Activated CD8-positive, alpha-beta T cell treated with anti-CD3 and anti-CD28 coated beads, Interleukin-2, amount 10 ng/mL, durations not matched to agents 7 days and 5 days (primary cell): ENCODE data around the gene DIS3L2. TPM values are rescaled to one million over a fixed set of nuclear protein-coding genes. Genes with fewer than 3 reads are reported as not detected.
"Not testable (repeated sequence)": the region's sequence is repeated elsewhere in the genome, so short reads cannot be mapped to it uniquely, and the experiment has no call there.

Experiments
- ATAC-seq: fragments of 150-1000 bp; cut with Tn5 transposase; one replicate; pipeline ENCODE4 v1.10.0; 2021; ENCODE audit warnings: moderate library complexity
- CTCF ChIA-PET: fragments of 350-600 bp; sonication (Branson Sonifier 250); formaldehyde crosslinking; loops from one replicate; lab custom pipeline; 2021; ENCODE audit warnings: antibody characterized with exemption; lab: Charles Lee
- POLR2A ChIA-PET: fragments of 350-600 bp; sonication (Branson Sonifier 250); formaldehyde crosslinking; loops from one replicate; lab custom pipeline; 2021; ENCODE audit warnings: antibody characterized with exemption; lab: Charles Lee
- DNase-seq: peaks from one replicate; pipeline ENCODE4 v3.0.0-alpha.2; 2020
- H3K27ac Mint-ChIP-seq: one replicate; pipeline ENCODE4 v1.8.0; 2021; ENCODE audit warnings: mild to moderate bottlenecking, mixed read lengths
- H3K27me3 Mint-ChIP-seq: one replicate; pipeline ENCODE4 v1.8.0; 2021; ENCODE audit warnings: low read depth, mixed read lengths
- H3K36me3 Mint-ChIP-seq: one replicate; pipeline ENCODE4 v1.8.0; 2021; ENCODE audit warnings: low read depth, mixed read lengths
- H3K4me1 Mint-ChIP-seq: one replicate; pipeline ENCODE4 v1.8.0; 2021; ENCODE audit warnings: low read depth, mixed read lengths
- H3K4me3 Mint-ChIP-seq: one replicate; pipeline ENCODE4 v1.8.0; 2021; ENCODE audit warnings: mild to moderate bottlenecking, mixed read lengths
- H3K9me3 Mint-ChIP-seq: one replicate; pipeline ENCODE4 v1.8.0; 2022; ENCODE audit warnings: mixed read lengths; ENCODE audit not compliant: insufficient read depth
- total RNA-seq, 2 experiments: library from RNA; stranded (reverse); gene quantifications; one replicate each; pipeline ENCODE4 v1.2.3, GENCODE V29; 2021

DIS3L2 gene
- total RNA-seq, 2 experiments from 2014 or later: 32.2 to 36.2 TPM

GRCh38 chr2:232321817-232322559 lies 360.5 kb downstream of the DIS3L2 start:
- POLR2A ChIA-PET: interaction anchor here (0.7 to 4.3 kb wide), 2 partner anchors 13 to 229 kb away, joined by 3 to 48 read pairs; partner anchors contain the start of genes EIF4E2 and TIGD1
- H3K27ac Mint-ChIP-seq: peak overlapping the region; percentile 86
- no peaks in the 10 kb centered on the region for H3K27me3 Mint-ChIP-seq
- peaks cover 74% of the 10 kb centered on the region for H3K4me1 Mint-ChIP-seq
- H3K9me3 Mint-ChIP-seq: no peaks in the 10 kb centered on the region
- CTCF ChIA-PET: interaction anchor here (0.6 to 10.0 kb wide), 13 partner anchors 12 to 397 kb away, joined by 3 to 99 read pairs (median 3); partner anchors contain the start of gene NPPC
- peak overlapping the region; percentile 61 for H3K4me3 Mint-ChIP-seq
- H3K36me3 Mint-ChIP-seq: peaks cover 13% of the 10 kb centered on the region
- ATAC-seq (peak; percentile 16), DNase-seq (no peak)

DNA sequence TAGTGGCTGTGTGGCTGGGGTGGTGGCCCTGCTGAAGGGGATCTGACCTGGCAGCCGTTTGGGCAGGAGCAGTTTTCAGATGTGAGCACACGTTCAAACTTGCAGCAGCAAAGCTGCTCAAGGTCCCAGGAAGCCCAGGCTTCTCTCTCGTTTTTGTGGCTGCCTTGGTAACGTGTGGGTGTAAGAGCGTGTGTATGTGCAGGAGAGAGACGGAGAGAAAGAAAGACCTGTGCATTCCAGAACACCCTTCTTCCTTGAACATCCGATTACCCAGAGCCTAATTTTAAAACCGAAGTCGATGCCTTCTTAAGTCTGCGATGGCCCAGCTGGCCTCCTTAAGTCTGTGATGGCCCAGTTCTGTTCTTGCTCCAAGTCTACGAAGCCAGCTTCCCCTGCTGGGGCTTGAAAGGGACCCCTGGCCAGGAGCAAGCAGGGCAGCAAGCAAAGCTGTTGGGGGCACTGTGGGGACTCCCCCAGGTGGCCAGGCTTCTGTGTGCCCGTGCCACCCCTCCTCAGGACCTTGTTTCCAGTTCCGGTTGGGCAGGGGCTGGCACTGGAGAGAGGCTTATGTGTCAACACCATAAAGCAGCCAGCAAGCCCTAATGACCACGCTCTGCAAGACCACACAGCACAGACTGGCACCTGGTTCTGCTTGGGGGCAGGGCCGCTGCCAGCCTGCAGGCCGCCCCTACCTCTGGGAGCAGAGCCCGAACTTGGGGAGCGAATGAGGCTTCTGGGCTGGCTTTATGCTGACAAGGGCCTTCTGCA lies 361.2 kb downstream of the DIS3L2 start:
- H3K4me3 Mint-ChIP-seq: peak overlapping the region; percentile 19
- CTCF ChIA-PET: interaction anchor here (0.6 to 10.0 kb wide), 12 partner anchors 13 to 397 kb away, joined by 3 to 99 read pairs (median 3); partner anchors contain the start of gene NPPC
- H3K4me1 Mint-ChIP-seq: peaks cover 75% of the 10 kb centered on the region
- peaks cover 10% of the 10 kb centered on the region for H3K36me3 Mint-ChIP-seq
- H3K27me3 Mint-ChIP-seq: no peaks in the 10 kb centered on the region
- ATAC-seq (no peak), DNase-seq (no peak)
- POLR2A ChIA-PET: interaction anchor here (4.3 kb wide), 1 partner anchor 13 kb away, joined by 48 read pairs; no protein-coding TSS in a partner anchor
- peak overlapping the region; percentile 86 for H3K27ac Mint-ChIP-seq
- H3K9me3 Mint-ChIP-seq: no peaks in the 10 kb centered on the region

DNA sequence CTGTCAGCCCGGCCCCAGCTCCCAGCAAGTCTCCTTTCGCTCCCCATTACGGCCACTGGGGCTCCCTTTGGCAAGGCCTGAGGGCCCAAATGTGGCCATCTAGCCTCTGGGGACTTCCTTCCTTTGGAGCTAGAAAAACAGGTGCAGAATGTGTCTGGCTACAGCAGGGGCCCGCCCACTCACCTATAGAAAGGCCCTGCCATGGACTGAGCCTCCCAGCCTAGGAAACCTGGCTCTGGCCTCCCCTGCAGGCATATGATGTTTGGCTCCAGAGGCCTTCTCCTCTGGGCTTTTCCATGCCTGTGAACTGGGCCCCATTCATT lies 361.8 kb downstream of the DIS3L2 start:
- Mint-ChIP-seq H3K27ac (no peak overlapping the region), H3K9me3 (no peaks in the 10 kb centered on the region), H3K27me3 (no peaks in the 10 kb centered on the region), H3K36me3 (peaks cover 6% of the 10 kb centered on the region), H3K4me3 (no peak overlapping the region), H3K4me1 (peaks cover 73% of the 10 kb centered on the region)
- POLR2A ChIA-PET: no interaction called here
- CTCF ChIA-PET: interaction anchor here (1.3 to 10.0 kb wide), 7 partner anchors 12 to 398 kb away, joined by 3 to 99 read pairs (median 7); partner anchors contain the start of gene NPPC
- DNase-seq (no peak), ATAC-seq (no peak)

- H3K4me1 Mint-ChIP-seq: peaks cover 69% of the 10 kb centered on the region
- CTCF ChIA-PET: interaction anchor here (1.7 to 10.0 kb wide), 7 partner anchors 8 to 417 kb away, joined by 4 to 99 read pairs (median 44); partner anchors contain the start of gene NPPC
- H3K27me3 Mint-ChIP-seq, DNase-seq, H3K9me3 Mint-ChIP-seq, H3K36me3 Mint-ChIP-seq, ATAC-seq, H3K4me3 Mint-ChIP-seq: not testable (repeated sequence)
- POLR2A ChIA-PET: interaction anchor here (3.4 kb wide), 1 partner anchor 8 kb away, joined by 9 read pairs; no protein-coding TSS in a partner anchor
- peak overlapping the region; percentile 74 for H3K27ac Mint-ChIP-seq
Measured at GRCh38 chr2:232323967-232324366, 362.5 kb downstream of the DIS3L2 start.

DNA sequence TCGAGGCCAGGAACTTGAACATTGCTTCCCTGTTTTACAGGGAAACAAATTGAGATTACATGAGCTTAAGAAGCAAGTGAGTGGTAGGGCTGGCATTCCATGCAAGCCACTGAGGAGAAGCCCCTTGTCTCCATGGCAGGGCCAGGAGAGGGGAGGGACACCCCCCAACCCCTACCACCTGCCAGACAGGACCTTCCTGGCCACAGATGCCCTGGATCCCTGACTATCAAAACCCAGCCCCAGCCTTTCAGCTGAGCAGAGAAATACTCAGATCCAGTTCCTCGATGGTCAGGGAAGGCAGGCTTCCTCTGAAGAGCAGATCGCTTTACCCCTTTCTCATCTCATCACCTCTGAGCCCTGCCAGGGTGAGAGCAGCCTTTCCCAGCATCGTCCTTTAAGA lies 363.3 kb downstream of the DIS3L2 start:
- Mint-ChIP-seq H3K27me3 (no peaks in the 10 kb centered on the region), H3K4me1 (peaks cover 61% of the 10 kb centered on the region), H3K27ac (no peak overlapping the region), H3K36me3 (no peaks in the 10 kb centered on the region), H3K4me3 (no peak overlapping the region), H3K9me3 (no peaks in the 10 kb centered on the region)
- no peak for ATAC-seq
- POLR2A ChIA-PET: interaction anchor here (3.4 kb wide), 1 partner anchor 9 kb away, joined by 9 read pairs; no protein-coding TSS in a partner anchor
- CTCF ChIA-PET: interaction anchor here (1.2 to 10.0 kb wide), 8 partner anchors 9 to 418 kb away, joined by 3 to 99 read pairs (median 37); partner anchors contain the start of gene NPPC
- no peak for DNase-seq

- H3K27me3 Mint-ChIP-seq: no peaks in the 10 kb centered on the region
- ATAC-seq (peak; percentile 38), DNase-seq (peak; percentile 75)
- no peak overlapping the region for H3K4me3 Mint-ChIP-seq
- CTCF ChIA-PET: interaction anchor here (0.8 to 10.0 kb wide), 20 partner anchors 9 to 470 kb away, joined by 3 to 99 read pairs (median 6); partner anchors contain the start of gene NPPC
- no peaks in the 10 kb centered on the region for H3K36me3 Mint-ChIP-seq
- H3K9me3 Mint-ChIP-seq: no peaks in the 10 kb centered on the region
- POLR2A ChIA-PET: interaction anchor here (1.5 to 3.4 kb wide), 2 partner anchors 10 to 15 kb away, joined by 4 to 9 read pairs; no protein-coding TSS in a partner anchor
- peaks cover 53% of the 10 kb centered on the region for H3K4me1 Mint-ChIP-seq
- H3K27ac Mint-ChIP-seq: no peak overlapping the region
Measured at GRCh38 chr2:232325324-232326273, 364.1 kb downstream of the DIS3L2 start.

- POLR2A ChIA-PET: interaction anchor here (1.5 to 3.4 kb wide), 2 partner anchors 11 to 16 kb away, joined by 4 to 9 read pairs; no protein-coding TSS in a partner anchor
Measured at GRCh38 chr2:232326274-232327104, 365.0 kb downstream of the DIS3L2 start.

DNA sequence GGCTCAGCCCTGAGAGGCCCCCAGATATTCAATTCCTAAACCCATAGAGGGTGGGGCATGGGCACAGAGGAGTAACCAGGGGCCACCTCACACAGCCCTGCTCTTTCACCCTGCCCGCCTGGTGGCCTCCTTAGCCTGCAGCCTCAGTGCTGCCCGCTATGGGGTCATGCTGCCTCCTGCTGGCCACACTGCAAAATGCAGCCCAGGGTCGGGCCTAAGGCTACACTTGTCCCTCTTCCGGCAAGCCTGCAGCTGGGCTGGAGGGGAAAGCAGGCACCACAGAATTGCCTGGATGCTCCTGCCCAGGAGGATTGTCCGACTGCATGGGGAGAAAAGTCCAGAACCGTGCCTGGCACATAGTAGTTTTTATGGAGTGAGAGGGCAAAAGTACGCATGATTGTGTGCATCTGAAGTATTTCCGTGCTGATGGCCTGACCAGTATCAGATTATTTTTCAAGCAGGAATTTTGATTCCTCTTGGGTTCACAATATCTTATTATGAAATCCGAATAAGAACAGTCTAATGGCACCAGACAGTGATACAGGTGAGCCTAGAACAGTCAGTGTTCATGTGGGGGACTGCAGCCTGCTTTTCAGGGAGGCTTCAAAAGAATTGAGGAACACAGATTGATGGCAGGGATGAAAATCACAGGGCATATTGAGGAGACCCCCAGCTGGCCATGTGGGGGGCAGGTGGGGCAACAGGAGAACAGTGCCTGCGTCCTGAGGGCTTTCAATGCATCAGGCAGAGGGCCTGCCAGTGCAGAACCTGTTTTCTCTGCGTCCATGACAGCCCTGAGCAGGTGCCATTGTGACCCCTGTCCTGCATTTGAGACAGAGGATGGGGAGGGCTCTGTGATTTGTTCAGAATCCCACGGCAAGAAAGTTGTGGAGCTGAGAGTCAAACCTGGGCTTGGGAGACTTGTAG lies 365.9 kb downstream of the DIS3L2 start:
- ChIA-PET CTCF (interaction anchor here (0.6 to 10.0 kb wide), 26 partner anchors 9 to 472 kb away, joined by 3 to 99 read pairs (median 4); partner anchors contain the start of gene NPPC), POLR2A (interaction anchor here (0.6 to 3.4 kb wide), 2 partner anchors 12 to 420 kb away, joined by 3 to 9 read pairs; no protein-coding TSS in a partner anchor)
- Mint-ChIP-seq H3K27me3 (no peaks in the 10 kb centered on the region), H3K36me3 (no peaks in the 10 kb centered on the region), H3K27ac (no peak overlapping the region), H3K4me1 (peaks cover 35% of the 10 kb centered on the region), H3K9me3 (no peaks in the 10 kb centered on the region), H3K4me3 (no peak overlapping the region)
- peak; percentile 89 for DNase-seq
- peak; percentile 83 for ATAC-seq

More at GRCh38 chr2:232326274-232327104, 365.0 kb downstream of the DIS3L2 start:
- peaks cover 44% of the 10 kb centered on the region for H3K4me1 Mint-ChIP-seq
- ATAC-seq, H3K4me3 Mint-ChIP-seq, DNase-seq, H3K27me3 Mint-ChIP-seq, H3K36me3 Mint-ChIP-seq, H3K9me3 Mint-ChIP-seq: not testable (repeated sequence)
- CTCF ChIA-PET: interaction anchor here (0.8 to 10.0 kb wide), 18 partner anchors 10 to 471 kb away, joined by 3 to 99 read pairs (median 6); partner anchors contain the start of gene NPPC
- peak overlapping the region; percentile 49 for H3K27ac Mint-ChIP-seq

GRCh38 chr2:232328032-232328422 lies 366.5 kb downstream of the DIS3L2 start:
- no peaks in the 10 kb centered on the region for H3K36me3 Mint-ChIP-seq
- H3K9me3 Mint-ChIP-seq: no peaks in the 10 kb centered on the region
- ATAC-seq (no peak), DNase-seq (no peak)
- ChIA-PET CTCF (interaction anchor here (0.8 to 10.0 kb wide), 18 partner anchors 9 to 428 kb away, joined by 3 to 99 read pairs (median 4); partner anchors contain the start of gene NPPC), POLR2A (interaction anchor here (0.6 kb wide), 1 partner anchor 421 kb away, joined by 3 read pairs; no protein-coding TSS in a partner anchor)
- H3K27me3 Mint-ChIP-seq: no peaks in the 10 kb centered on the region
- H3K4me1 Mint-ChIP-seq: peaks cover 29% of the 10 kb centered on the region
- H3K27ac Mint-ChIP-seq: no peak overlapping the region
- no peak overlapping the region for H3K4me3 Mint-ChIP-seq
